H9 (cell line): ENCODE data around the gene YAF2. TPM values are rescaled to one million over a fixed set of nuclear protein-coding genes. Genes with fewer than 3 reads are reported as not detected.

Experiments
- DNase-seq: peaks from one replicate; pipeline ENCODE4 v3.0.0-alpha.2; 2017
- H2AFZ ChIP-seq: one replicate; pipeline ENCODE4 v1.6.1; 2013; ENCODE audit warnings: mild to moderate bottlenecking, low read length, control low read depth, moderate library complexity
- H2AK5ac ChIP-seq: 2 replicates; pipeline ENCODE4 v1.6.1; 2013; ENCODE audit warnings: low read length, control low read depth, mixed read lengths; ENCODE audit not compliant: insufficient read length
- H2BK120ac ChIP-seq: one replicate; pipeline ENCODE4 v1.6.1; 2013; ENCODE audit warnings: low read depth, mild to moderate bottlenecking, low read length, control low read depth, inconsistent platforms; ENCODE audit not compliant: poor library complexity, severe bottlenecking
- H2BK12ac ChIP-seq: 2 replicates; pipeline ENCODE4 v1.6.1; 2013; ENCODE audit warnings: low read length, control low read depth, mixed read lengths, low read depth; ENCODE audit not compliant: insufficient read length
- H2BK15ac ChIP-seq: 2 replicates; pipeline ENCODE4 v1.6.1; 2013; ENCODE audit warnings: low read depth, low read length, control low read depth
- H2BK20ac ChIP-seq: one replicate; pipeline ENCODE4 v1.6.1; 2013; ENCODE audit warnings: low read depth, mild to moderate bottlenecking, low read length, control low read depth, inconsistent platforms; ENCODE audit not compliant: poor library complexity, severe bottlenecking
- H2BK5ac ChIP-seq: 2 replicates; pipeline ENCODE4 v1.6.1; 2013; ENCODE audit warnings: low read length, control low read depth, mixed read lengths; ENCODE audit not compliant: insufficient read length
- H3K14ac ChIP-seq: 2 replicates; pipeline ENCODE4 v1.6.1; 2013; ENCODE audit warnings: low read length, control low read depth; ENCODE audit not compliant: insufficient read depth
- H3K18ac ChIP-seq: 2 replicates; pipeline ENCODE4 v1.6.1; 2013; ENCODE audit warnings: low read depth, mild to moderate bottlenecking, mixed read lengths, low read length, control low read depth; ENCODE audit not compliant: insufficient read length
- H3K23ac ChIP-seq: 2 replicates; pipeline ENCODE4 v1.6.1; 2013; ENCODE audit warnings: low read length, control low read depth, mixed read lengths, low read depth; ENCODE audit not compliant: insufficient read length
- H3K23me2 ChIP-seq: 2 replicates; pipeline ENCODE4 v1.6.1; 2013; ENCODE audit warnings: low read depth, mild to moderate bottlenecking, mixed read lengths, low read length, control low read depth; ENCODE audit not compliant: insufficient read length, poor library complexity, severe bottlenecking
- H3K27ac ChIP-seq: 2 replicates; pipeline ENCODE4 v1.5.1; 2013; ENCODE audit warnings: low read length, control low read depth, mixed read lengths, low read depth; ENCODE audit not compliant: insufficient read length
- H3K27me3 ChIP-seq: 2 replicates; pipeline ENCODE4 v1.6.1; 2013; ENCODE audit warnings: low read length, control low read depth, inconsistent platforms; ENCODE audit not compliant: insufficient read depth
- H3K4ac ChIP-seq: 2 replicates; pipeline ENCODE4 v1.6.1; 2013; ENCODE audit warnings: low read depth, mild to moderate bottlenecking, control low read depth, inconsistent platforms, low read length, moderate library complexity
- H3K4me1 ChIP-seq: 2 replicates; pipeline ENCODE4 v1.6.1; 2013; ENCODE audit warnings: low read length, control low read depth, inconsistent platforms; ENCODE audit not compliant: insufficient read depth
- H3K4me2 ChIP-seq: 2 replicates; pipeline ENCODE4 v1.6.1; 2013; ENCODE audit warnings: low read length, control low read depth, mixed read lengths; ENCODE audit not compliant: insufficient read length, insufficient read depth
- H3K56ac ChIP-seq: 2 replicates; pipeline ENCODE4 v1.6.1; 2013; ENCODE audit warnings: low read depth, mild to moderate bottlenecking, mixed read lengths, low read length, control low read depth; ENCODE audit not compliant: insufficient read length
- H3K79me1 ChIP-seq: 2 replicates; pipeline ENCODE4 v1.6.1; 2013; ENCODE audit warnings: low read depth, mild to moderate bottlenecking, moderate library complexity, low read length, control low read depth, inconsistent platforms; ENCODE audit not compliant: insufficient read depth, poor library complexity, severe bottlenecking
- H3K79me2 ChIP-seq: 2 replicates; pipeline ENCODE4 v1.6.1; 2013; ENCODE audit warnings: low read length, control low read depth, inconsistent platforms; ENCODE audit not compliant: insufficient read depth
- H3K9ac ChIP-seq: 2 replicates; pipeline ENCODE4 v1.6.1; 2013; ENCODE audit warnings: low read length, control low read depth, mixed read lengths; ENCODE audit not compliant: insufficient read length; ENCODE audit errors: extremely low read depth
- H3K9me3 ChIP-seq: one replicate; pipeline ENCODE4 v1.6.1; 2013; ENCODE audit warnings: low read depth, low read length, inconsistent platforms; ENCODE audit not compliant: control insufficient read depth
- H3T11ph ChIP-seq: one replicate; pipeline ENCODE4 v1.6.1; 2013; ENCODE audit warnings: mild to moderate bottlenecking, low read length, control low read depth, inconsistent platforms
- H4K20me1 ChIP-seq: one replicate; pipeline ENCODE4 v1.6.1; 2013; ENCODE audit not compliant: control insufficient read depth, insufficient read length, insufficient read depth
- H4K5ac ChIP-seq: 2 replicates; pipeline ENCODE4 v1.6.1; 2013; ENCODE audit warnings: low read depth, mild to moderate bottlenecking, mixed read lengths, low read length, control low read depth; ENCODE audit not compliant: insufficient read length
- H4K8ac ChIP-seq: replicated peaks from 2 replicates; pipeline ENCODE4 v1.6.1; 2013; ENCODE audit warnings: low read length, control low read depth, mixed read lengths, low read depth; ENCODE audit not compliant: insufficient read length
- H4K91ac ChIP-seq: 2 replicates; pipeline ENCODE4 v1.6.1; 2013; ENCODE audit warnings: low read depth, mild to moderate bottlenecking, moderate library complexity, mixed read lengths, low read length, control low read depth; ENCODE audit not compliant: insufficient read length
- H3K27ac Mint-ChIP-seq, 3 experiments: 2 replicates in 2 of 3; 3 replicates in 1 of 3; pipeline ENCODE4 v1.8.0; 2020 to 2021; ENCODE audit warnings: mixed read lengths in 3 of 3, mild to moderate bottlenecking in 1 of 3, moderate library complexity in 1 of 3
- H3K27me3 Mint-ChIP-seq: 2 replicates; pipeline ENCODE4 v1.8.0; 2021; ENCODE audit warnings: low read depth, mild to moderate bottlenecking, moderate library complexity, mixed read lengths
- H3K36me3 Mint-ChIP-seq, 3 experiments: 2 replicates in 2 of 3; 3 replicates in 1 of 3; pipeline ENCODE4 v1.8.0; 2020 to 2021; ENCODE audit warnings: low read depth in 3 of 3, mixed read lengths in 3 of 3; ENCODE audit not compliant: insufficient read depth in 1 of 3
- H3K4me1 Mint-ChIP-seq, 2 experiments: 2 replicates each; pipeline ENCODE4 v1.8.0; 2020; ENCODE audit warnings: mixed read lengths in 2 of 2
- H3K4me3 Mint-ChIP-seq, 2 experiments: 2 replicates in 1 of 2; 3 replicates in 1 of 2; pipeline ENCODE4 v1.8.0; 2020 to 2021; ENCODE audit warnings: mild to moderate bottlenecking in 2 of 2, mixed read lengths in 2 of 2, moderate library complexity in 1 of 2
- H3K9me3 Mint-ChIP-seq, 2 experiments: 2 replicates in 1 of 2; 3 replicates in 1 of 2; pipeline ENCODE4 v1.8.0; 2020; ENCODE audit warnings: mild to moderate bottlenecking in 2 of 2, mixed read lengths in 2 of 2, moderate library complexity in 1 of 2
- CTCF ChIP-seq: fragments of 200-600 bp; sonication (generic); conservative IDR thresholded peaks from 3 replicates; pipeline ENCODE4 v1.8.0; 2021; ENCODE audit warnings: antibody characterized with exemption, mild to moderate bottlenecking
- total RNA-seq: library from RNA; stranded (reverse); gene quantifications from 2 replicates; pipeline ENCODE4 v1.2.1, GENCODE V29; 2021

YAF2 gene
- total RNA-seq, 1 experiment from 2014 or later: 1.9 TPM

- H3K4me1 ChIP-seq: no peaks in the 10 kb centered on the region
- no peaks in the 10 kb centered on the region for H3K23me2 ChIP-seq
- no peak overlapping the region for H4K8ac ChIP-seq
- no peak overlapping the region for H2BK15ac ChIP-seq
- H3K27ac ChIP-seq: no peak overlapping the region
- H3K4ac ChIP-seq: no peak overlapping the region
- no peak overlapping the region for H2BK20ac ChIP-seq
- Mint-ChIP-seq H3K4me3 (no peak overlapping the region), H3K27me3 (no peaks in the 10 kb centered on the region; the same call in 1 of the 2 replicates), H3K36me3 (no peaks in the 10 kb centered on the region), H3K4me1 (peaks cover 0 to 9% of the 10 kb centered on the region in 2 experiments; a peak in 2 of 4 replicates), H3K9me3 (no peaks in the 10 kb centered on the region), H3K27ac (no peak overlapping the region)
- H3K9me3 ChIP-seq: no peaks in the 10 kb centered on the region
- no peak for DNase-seq
- H3K9ac ChIP-seq: no peak overlapping the region
- no peak overlapping the region for H4K5ac ChIP-seq
- H4K20me1 ChIP-seq: no peaks in the 10 kb centered on the region
- H3K56ac ChIP-seq: no peak overlapping the region
- TF ChIP-seq CTCF: no peak
- H2BK5ac ChIP-seq: no peak overlapping the region
- H3K79me1 ChIP-seq: no peaks in the 10 kb centered on the region
- H3K18ac ChIP-seq: no peak overlapping the region
- no peak overlapping the region for H4K91ac ChIP-seq
- no peak overlapping the region for H3K4me2 ChIP-seq
- no peaks in the 10 kb centered on the region for H3K79me2 ChIP-seq
- H3K27me3 ChIP-seq: no peaks in the 10 kb centered on the region
- H3K14ac ChIP-seq: no peak overlapping the region
- no peak overlapping the region for H3K23ac ChIP-seq
- H2AK5ac ChIP-seq: no peak overlapping the region
- no peak overlapping the region for H2AFZ ChIP-seq
- no peak overlapping the region for H2BK12ac ChIP-seq
- no peak overlapping the region for H3T11ph ChIP-seq
- no peak overlapping the region for H2BK120ac ChIP-seq
Measured at GRCh38 chr12:42163913-42164312, 74.1 kb downstream of the YAF2 start.
